Measurements from ENCODE around the gene SPTLC1.

- TF ChIP-seq CTCF (IDR thresholded peaks at IDR 0.05) (no peak), POLR2AphosphoS5 (IDR thresholded peaks at IDR 0.05) (no peak)
These were observed 72.2 kb downstream of the SPTLC1 start for GRCh38 chr9:92043002-92043401.
